HG02870 (cell line): ENCODE measurements around the gene MMP24OS.
"Not testable (repeated sequence)": the region's sequence is repeated elsewhere in the genome, so short reads cannot be mapped to it uniquely, and the experiment has no call there.

Source experiments
- ATAC-seq: cut with Tn5 transposase; IDR thresholded peaks from one replicate; pipeline ENCODE4 v1.9.1; 2021; ENCODE audit warnings: mild to moderate bottlenecking, moderate library complexity; ENCODE audit not compliant: unreplicated experiment

MMP24OS gene

GRCh38 chr20:35252598-35252997 is 25.3 kb downstream of the MMP24OS start:
- ATAC-seq: not testable (repeated sequence)

DNA sequence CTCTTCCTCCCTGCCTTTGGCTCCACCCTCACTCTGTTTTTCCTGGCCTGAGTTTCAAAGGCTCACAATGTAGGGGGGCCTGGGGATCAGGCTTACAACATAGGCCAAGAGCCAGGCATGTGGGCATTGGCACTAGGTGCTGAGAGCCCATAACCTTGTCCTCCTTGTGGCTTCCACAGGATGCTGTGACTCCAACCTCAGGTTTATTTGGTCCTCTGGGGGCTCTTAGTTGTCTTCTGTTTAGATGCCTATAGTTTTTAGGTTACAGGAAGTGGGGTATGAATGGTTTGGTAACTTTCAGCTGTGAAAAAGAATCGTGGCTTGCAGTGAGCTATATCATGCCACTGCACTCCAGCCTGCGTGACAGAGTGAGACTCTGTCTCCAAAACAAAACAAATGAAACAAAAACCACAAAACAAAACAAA is 25.9 kb downstream of the MMP24OS start:
- no peak for ATAC-seq

- ATAC-seq: no peak
Measured at GRCh38 chr20:35251613-35251940, 26.3 kb downstream of the MMP24OS start.

GRCh38 chr20:35248641-35249475 is 29.1 kb downstream of the MMP24OS start:
- ATAC-seq: no peak

- ATAC-seq: no peak
Measured at GRCh38 chr20:35246723-35247122, 31.2 kb downstream of the MMP24OS start.

- ATAC-seq: no peak
Measured at GRCh38 chr20:35243986-35244385, 33.9 kb downstream of the MMP24OS start.

GRCh38 chr20:35243317-35243716 is 34.6 kb downstream of the MMP24OS start:
- ATAC-seq: no peak

- no peak for ATAC-seq
Measured at GRCh38 chr20:35240811-35241293, 37.1 kb downstream of the MMP24OS start.

GRCh38 chr20:35240083-35240810 is 37.7 kb downstream of the MMP24OS start:
- no peak for ATAC-seq

GRCh38 chr20:35238735-35239134 is 39.2 kb downstream of the MMP24OS start:
- ATAC-seq: no peak

GRCh38 chr20:35238170-35238569 is 39.8 kb downstream of the MMP24OS start:
- no peak for ATAC-seq

DNA sequence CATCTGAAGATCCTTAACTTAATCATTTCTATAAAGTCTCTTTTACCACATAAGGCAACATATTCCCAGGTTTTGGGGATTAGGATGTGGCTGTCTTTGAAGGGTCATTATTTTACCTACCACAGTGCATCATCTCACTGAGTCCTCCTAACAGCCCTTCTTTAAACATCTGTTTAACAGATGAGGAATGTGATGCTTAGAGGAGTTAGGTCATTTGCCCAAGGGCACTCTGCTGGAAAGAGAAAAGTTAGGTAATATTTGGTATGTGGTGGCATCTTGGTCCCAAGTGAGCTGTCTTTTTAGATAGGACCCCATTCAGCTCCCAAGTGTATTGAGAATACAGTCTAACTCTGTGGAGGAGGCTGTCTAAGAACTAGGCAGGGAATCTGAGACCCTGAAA is 40.4 kb downstream of the MMP24OS start:
- ATAC-seq: no peak

GRCh38 chr20:35235881-35236280 is 42.0 kb downstream of the MMP24OS start:
- no peak for ATAC-seq

DNA sequence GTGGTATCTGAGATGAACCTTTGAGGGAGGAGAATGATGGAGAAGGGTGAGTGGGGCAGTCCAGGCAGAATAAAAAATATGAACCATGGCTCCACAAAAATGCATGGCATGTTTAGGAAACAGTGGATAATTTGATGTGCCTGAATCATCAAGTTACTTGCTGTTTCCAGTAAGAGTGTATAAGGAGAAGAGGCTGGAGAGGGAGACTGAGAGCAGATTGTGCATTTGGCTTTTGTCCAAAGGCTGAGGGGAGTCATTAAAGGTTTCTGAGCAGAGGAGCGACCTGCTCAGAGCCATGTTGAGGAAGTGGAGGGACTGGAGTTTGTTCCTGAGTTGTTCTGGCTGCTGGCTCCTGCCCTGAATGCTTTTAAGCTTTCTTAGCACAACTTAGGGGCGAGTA is 45.3 kb downstream of the MMP24OS start:
- ATAC-seq: no peak

DNA sequence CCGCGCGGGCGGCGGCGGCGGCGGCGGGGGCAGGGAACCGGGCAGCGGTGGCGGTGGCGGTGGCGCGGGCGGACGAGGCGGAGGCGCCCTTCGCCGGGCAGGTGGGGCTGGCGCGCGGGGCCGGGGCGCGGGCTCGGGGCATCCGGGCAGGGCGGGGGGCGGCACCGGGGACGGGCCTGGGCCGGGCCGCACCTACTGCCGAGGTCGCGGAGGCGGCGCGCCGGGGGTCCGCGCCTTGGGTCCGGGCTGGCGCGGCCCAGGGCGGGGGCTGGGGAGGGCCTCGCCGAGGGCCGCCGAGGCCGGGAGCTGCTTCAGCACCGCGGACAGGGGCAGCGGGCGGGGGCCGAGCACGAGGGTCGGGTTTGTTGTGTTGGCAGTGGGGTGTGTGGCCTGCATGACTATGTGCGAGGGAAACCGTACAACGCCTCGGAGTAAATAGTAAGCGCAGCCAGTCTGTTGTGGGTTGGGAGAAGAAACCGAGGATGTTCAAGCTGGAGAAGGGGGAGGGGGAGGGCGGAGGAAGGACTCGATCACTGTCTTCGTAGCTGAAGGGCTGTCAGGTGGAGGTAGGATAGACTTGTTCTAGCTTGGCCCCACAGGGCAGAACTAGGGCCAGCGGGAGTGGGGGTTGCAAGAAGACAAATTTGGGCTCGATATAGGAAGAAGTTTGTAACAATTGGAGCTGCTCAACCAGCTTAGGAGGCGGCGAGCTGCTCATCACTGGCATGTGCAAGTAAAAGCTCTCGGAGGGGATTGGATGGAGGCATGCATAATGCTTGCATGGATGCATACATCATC is 50.8 kb downstream of the MMP24OS start:
- ATAC-seq: no peak
